HCT116 (cell line): ENCODE data around the gene TMEM106C. TPM values are rescaled to one million over a fixed set of nuclear protein-coding genes. Genes with fewer than 3 reads are reported as not detected.

Experiments
- ATAC-seq: fragments of 200-7000 bp; cut with Tn5 transposase; 2 replicates; pipeline ENCODE4 v1.9.1; 2020; ENCODE audit warnings: mild to moderate bottlenecking, moderate library complexity
- BruUV-seq: library from RNA; stranded (reverse); fragments of 400-500 nt; replicated peaks from 2 replicates; lab custom pipeline; 2021; lab: Mats Ljungman, UMichigan
- CTCF ChIA-PET: fragments of 300-600 bp; sonication (Branson Sonifier 250); formaldehyde crosslinking; loops from one replicate; lab custom pipeline; 2021; ENCODE audit warnings: antibody characterized with exemption; lab: Charles Lee
- POLR2A ChIA-PET: fragments of 300-600, 350-600 bp; sonication (Branson Sonifier 250); formaldehyde crosslinking; loops from one replicate; lab custom pipeline; 2021; ENCODE audit warnings: antibody characterized with exemption; lab: Charles Lee
- RAD21 ChIA-PET, 2 experiments: fragments of 300-600 bp; sonication (Branson Sonifier 250); formaldehyde crosslinking; loops; one replicate each; lab custom pipeline; 2023; ENCODE audit warnings: low total read pairs in 2 of 2; ENCODE audit not compliant: uncharacterized antibody in 2 of 2, unreplicated experiment in 2 of 2, low non-redundant PET in 1 of 2; lab: Charles Lee
- DNase-seq: peaks from one replicate; pipeline ENCODE4 v3.0.0-alpha.2; 2010; ENCODE audit warnings: low read depth, low spot score
- H2AFZ ChIP-seq: fragments of 200-600 bp; shearing (Covaris generic), sonication (generic); 2 replicates; pipeline ENCODE4 v1.6.1; 2017; ENCODE audit warnings: low read depth, mixed run types, mixed read lengths, antibody characterized with exemption, low read length; ENCODE audit not compliant: poor library complexity, severe bottlenecking
- H3K27ac ChIP-seq: 2 replicates; pipeline ENCODE4 v1.5.1; 2012; ENCODE audit warnings: low read depth, low read length
- H3K27me3 ChIP-seq: fragments of 200-600 bp; sonication (generic); 2 replicates; pipeline ENCODE4 v1.6.1; 2016; ENCODE audit warnings: mixed run types, low read length, mixed read lengths; ENCODE audit not compliant: insufficient read depth
- H3K36me3 ChIP-seq, 2 experiments: fragments of 200-500 bp in 1 of 2; fragments of 200-600 bp in 1 of 2; sonication (Bioruptor generic) in 1 of 2; sonication (generic) in 1 of 2; 2 replicates each; pipeline versions ENCODE4 v1.5.1 to v1.6.1; 2014 to 2016; ENCODE audit warnings: low read length in 2 of 2, inconsistent platforms in 1 of 2, mixed read lengths in 1 of 2, mixed run types in 1 of 2; ENCODE audit not compliant: insufficient read depth in 2 of 2, control insufficient read depth in 1 of 2
- H3K4me1 ChIP-seq, 2 experiments: fragments of 200-600 bp in 1 of 2; sonication (generic) in 1 of 2; 2 replicates each; pipeline versions ENCODE4 v1.5.1 to v1.6.1; 2012 to 2017; ENCODE audit warnings: low read length in 2 of 2, inconsistent platforms in 1 of 2, mild to moderate bottlenecking in 1 of 2, mixed read lengths in 1 of 2, mixed run types in 1 of 2, moderate library complexity in 1 of 2; ENCODE audit not compliant: insufficient read depth in 2 of 2, control insufficient read depth in 1 of 2
- H3K4me2 ChIP-seq: fragments of 200-600 bp; sonication (generic); 2 replicates; pipeline ENCODE4 v1.6.1; 2017; ENCODE audit warnings: mixed run types, low read length, mixed read lengths
- H3K4me3 ChIP-seq, 2 experiments: fragments of 200-600 bp in 1 of 2; sonication (generic) in 1 of 2; replicated peaks in 1 of 2; 2 replicates each; pipeline ENCODE4 v1.5.1; 2011 to 2016; ENCODE audit warnings: low read length in 2 of 2, control low read depth in 1 of 2, low read depth in 1 of 2, mild to moderate bottlenecking in 1 of 2, mixed read lengths in 1 of 2, mixed run types in 1 of 2
- H3K79me2 ChIP-seq: fragments of 200-600 bp; sonication (generic); 2 replicates; pipeline ENCODE4 v1.6.1; 2017; ENCODE audit warnings: mild to moderate bottlenecking, mixed run types, low read length, moderate library complexity, mixed read lengths; ENCODE audit not compliant: insufficient read depth
- H3K9ac ChIP-seq: fragments of 200-600 bp; sonication (generic); 2 replicates; pipeline ENCODE4 v1.6.1; 2016; ENCODE audit warnings: low read length, mixed read lengths
- H3K9me2 ChIP-seq: fragments of 200-600 bp; sonication (generic), shearing (Covaris generic); 2 replicates; pipeline ENCODE4 v1.6.1; 2017; ENCODE audit warnings: mixed run types, mild to moderate bottlenecking, moderate library complexity; ENCODE audit not compliant: insufficient read depth
- H3K9me3 ChIP-seq, 2 experiments: fragments of 200-500 bp in 1 of 2; fragments of 200-600 bp in 1 of 2; sonication (Bioruptor generic) in 1 of 2; sonication (generic) in 1 of 2; 2 replicates each; pipeline ENCODE4 v1.6.1; 2014 to 2017; ENCODE audit warnings: low read length in 2 of 2, mixed read lengths in 2 of 2, inconsistent platforms in 1 of 2, low read depth in 1 of 2, mild to moderate bottlenecking in 1 of 2, mixed run types in 1 of 2, moderate library complexity in 1 of 2; ENCODE audit not compliant: control insufficient read depth in 1 of 2, insufficient read depth in 1 of 2
- H4K20me1 ChIP-seq: fragments of 200-600 bp; sonication (generic), shearing (Covaris generic); 2 replicates; pipeline ENCODE4 v1.6.1; 2017; ENCODE audit warnings: mixed run types, mild to moderate bottlenecking, moderate library complexity; ENCODE audit not compliant: insufficient read depth
- CEBPB ChIP-seq: IDR thresholded peaks from 2 replicates; pipeline ENCODE4 v1.6.1; 2012; ENCODE audit warnings: low read depth
- ELF1 ChIP-seq: IDR thresholded peaks from 2 replicates; pipeline ENCODE4 v1.6.1; 2012; ENCODE audit warnings: low read depth, borderline replicate concordance
- EZH2 ChIP-seq: fragments of 200-600 bp; sonication (generic); IDR thresholded peaks from 2 replicates; pipeline ENCODE4 v1.6.1; 2017; ENCODE audit warnings: antibody characterized with exemption, mixed run types
- EZH2phosphoT487 ChIP-seq: fragments of 200-600 bp; IDR thresholded peaks from 2 replicates; pipeline ENCODE4 v1.6.1; 2018; ENCODE audit warnings: antibody characterized with exemption, borderline replicate concordance
- FOSL1 ChIP-seq: IDR thresholded peaks from 2 replicates; pipeline ENCODE4 v1.6.1; 2012; ENCODE audit warnings: low read depth
- JUND ChIP-seq: IDR thresholded peaks from 2 replicates; pipeline ENCODE4 v1.6.1; 2012
- POLR2AphosphoS5 ChIP-seq: IDR thresholded peaks from 2 replicates; pipeline ENCODE4 v1.6.1; 2011; ENCODE audit warnings: mild to moderate bottlenecking, low read depth, low read length, moderate library complexity
- RAD21 ChIP-seq: IDR thresholded peaks from 2 replicates; pipeline ENCODE4 v1.6.1; 2012; ENCODE audit warnings: low read depth, mild to moderate bottlenecking
- SRF ChIP-seq: IDR thresholded peaks from 2 replicates; pipeline ENCODE4 v1.6.1; 2012; ENCODE audit warnings: low read depth
- TCF7L2 ChIP-seq: IDR thresholded peaks from 2 replicates; pipeline ENCODE4 v1.7.0; 2011; ENCODE audit warnings: borderline replicate concordance, inconsistent platforms; ENCODE audit not compliant: insufficient read depth, insufficient read length; ENCODE audit errors: extremely low read depth
- YY1 ChIP-seq: IDR thresholded peaks from 2 replicates; pipeline ENCODE4 v1.6.1; 2011; ENCODE audit warnings: low read length, low read depth, moderate library complexity, mild to moderate bottlenecking; ENCODE audit not compliant: insufficient replicate concordance; ENCODE audit errors: extremely low read depth
- ZFX ChIP-seq: fragments of 450-650 bp; IDR thresholded peaks from 2 replicates; pipeline ENCODE4 v1.6.1; 2017
- ZNF274 ChIP-seq: fragments of 200-500 bp; sonication (Bioruptor generic); IDR thresholded peaks from 2 replicates; pipeline ENCODE4 v1.6.1; 2014; ENCODE audit warnings: mild to moderate bottlenecking, low read depth, low read length, inconsistent platforms
- intact Hi-C: fragments of 100-400 bp; cut with micrococcal nuclease; formaldehyde crosslinking; loops from 2 replicates; pipeline ENCODE4 v1.10.0; 2022
- total RNA-seq: library from RNA; stranded (reverse); gene quantifications from one replicate; pipeline ENCODE4 v1.2.1, GENCODE V29; 2021; ENCODE audit not compliant: unreplicated experiment
- TF ChIP-seq, protein P1 (sequence below), 3 experiments: fragments of 200-600 bp in 1 of 3; sonication (generic) in 1 of 3; IDR thresholded peaks in 2 of 3; conservative IDR thresholded peaks in 1 of 3; 2 replicates each; pipeline ENCODE4 v1.5.1; 2012 to 2017; ENCODE audit warnings: low read depth in 2 of 3, low read length in 2 of 3, antibody characterized with exemption in 1 of 3, borderline replicate concordance in 1 of 3, control low read depth in 1 of 3, mild to moderate bottlenecking in 1 of 3, mixed read lengths in 1 of 3, mixed run types in 1 of 3, moderate library complexity in 1 of 3; ENCODE audit not compliant: insufficient read depth in 1 of 3
- TF ChIP-seq, protein P2 (sequence below): IDR thresholded peaks from 2 replicates; pipeline ENCODE4 v1.6.1; 2012
- TF ChIP-seq, protein P3 (sequence below): IDR thresholded peaks from 2 replicates; pipeline ENCODE4 v1.6.1; 2012
- TF ChIP-seq, protein P4 (sequence below): IDR thresholded peaks from 2 replicates; pipeline ENCODE4 v1.6.1; 2011; ENCODE audit warnings: mild to moderate bottlenecking, low read length, moderate library complexity; ENCODE audit not compliant: insufficient replicate concordance; ENCODE audit errors: extremely low read depth

The TMEM106C gene
- total RNA-seq, 1 experiment from 2014 or later: 94.7 TPM

DNA sequence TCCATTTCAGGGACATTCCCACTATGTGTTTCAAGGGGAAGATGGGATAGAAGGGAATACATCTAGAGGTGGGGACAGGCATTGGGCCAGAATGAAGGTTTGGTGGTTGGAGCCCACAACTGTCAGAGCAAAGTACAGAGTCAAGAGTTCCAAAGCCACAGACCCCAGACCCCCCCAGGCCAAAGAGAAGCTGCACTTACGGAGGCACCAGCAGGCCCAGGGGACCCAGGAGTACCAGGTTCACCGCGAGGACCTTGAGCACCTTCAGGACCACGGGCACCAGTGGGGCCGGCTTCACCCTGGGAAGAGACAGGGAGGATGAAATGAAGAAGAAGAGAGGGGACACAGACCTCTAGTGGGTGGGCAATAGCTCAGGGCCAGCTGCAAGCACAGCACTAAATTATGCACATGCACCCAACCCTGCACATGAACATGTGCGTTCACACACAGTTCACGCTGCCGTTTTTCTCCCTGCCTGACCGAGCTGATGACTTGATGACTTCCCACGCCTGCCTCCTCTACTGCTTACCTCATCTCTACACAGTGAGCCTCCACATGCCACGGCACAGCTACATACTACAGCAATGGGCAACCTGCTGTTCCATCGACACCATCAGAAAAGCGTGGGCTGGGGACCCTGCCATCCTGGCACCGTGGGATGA, 24.1 kb downstream of the TMEM106C start:
- DNase-seq (no peak), ATAC-seq (no peak)
- RAD21 ChIA-PET: no interaction called here
- Histone ChIP-seq H4K20me1 (no peaks in the 10 kb centered on the region), H2AFZ (no peak overlapping the region), H3K27me3 (no peaks in the 10 kb centered on the region), H3K9ac (no peak overlapping the region), H3K9me2 (no peaks in the 10 kb centered on the region), H3K4me1 (peaks cover 0 to 6% of the 10 kb centered on the region in 2 experiments; a peak in 1 of 4 replicates), H3K36me3 (no peaks in the 10 kb centered on the region), H3K79me2 (no peaks in the 10 kb centered on the region), H3K4me3 (no peak overlapping the region), H3K9me3 (no peaks in the 10 kb centered on the region), H3K27ac (no peak overlapping the region), H3K4me2 (no peak overlapping the region)
- intact Hi-C loops: no loop called here
- CTCF ChIA-PET: no interaction called here
- POLR2A ChIA-PET: no interaction called here
- BruUV-seq: no TSS peak
- TF ChIP-seq, protein P1, sequence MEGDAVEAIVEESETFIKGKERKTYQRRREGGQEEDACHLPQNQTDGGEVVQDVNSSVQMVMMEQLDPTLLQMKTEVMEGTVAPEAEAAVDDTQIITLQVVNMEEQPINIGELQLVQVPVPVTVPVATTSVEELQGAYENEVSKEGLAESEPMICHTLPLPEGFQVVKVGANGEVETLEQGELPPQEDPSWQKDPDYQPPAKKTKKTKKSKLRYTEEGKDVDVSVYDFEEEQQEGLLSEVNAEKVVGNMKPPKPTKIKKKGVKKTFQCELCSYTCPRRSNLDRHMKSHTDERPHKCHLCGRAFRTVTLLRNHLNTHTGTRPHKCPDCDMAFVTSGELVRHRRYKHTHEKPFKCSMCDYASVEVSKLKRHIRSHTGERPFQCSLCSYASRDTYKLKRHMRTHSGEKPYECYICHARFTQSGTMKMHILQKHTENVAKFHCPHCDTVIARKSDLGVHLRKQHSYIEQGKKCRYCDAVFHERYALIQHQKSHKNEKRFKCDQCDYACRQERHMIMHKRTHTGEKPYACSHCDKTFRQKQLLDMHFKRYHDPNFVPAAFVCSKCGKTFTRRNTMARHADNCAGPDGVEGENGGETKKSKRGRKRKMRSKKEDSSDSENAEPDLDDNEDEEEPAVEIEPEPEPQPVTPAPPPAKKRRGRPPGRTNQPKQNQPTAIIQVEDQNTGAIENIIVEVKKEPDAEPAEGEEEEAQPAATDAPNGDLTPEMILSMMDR (IDR thresholded peaks at IDR 0.05 in 2 of 3, conservative IDR thresholded peaks at IDR 0.05 in 1 of 3; ENCODE audit: borderline replicate concordance in 1 of 3, insufficient read depth in 1 of 3, low read depth in 2 of 3, low read length in 2 of 3): no peak
- TF ChIP-seq, protein P2, sequence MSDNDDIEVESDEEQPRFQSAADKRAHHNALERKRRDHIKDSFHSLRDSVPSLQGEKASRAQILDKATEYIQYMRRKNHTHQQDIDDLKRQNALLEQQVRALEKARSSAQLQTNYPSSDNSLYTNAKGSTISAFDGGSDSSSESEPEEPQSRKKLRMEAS: no peak
- TF ChIP-seq CEBPB: no peak
- no peak for TF ChIP-seq EZH2
- no peak for TF ChIP-seq EZH2phosphoT487
- no peak for TF ChIP-seq TCF7L2
- TF ChIP-seq POLR2AphosphoS5: no peak
- TF ChIP-seq YY1: no peak
- no peak for TF ChIP-seq ZFX
- TF ChIP-seq JUND: no peak
- TF ChIP-seq, protein P3, sequence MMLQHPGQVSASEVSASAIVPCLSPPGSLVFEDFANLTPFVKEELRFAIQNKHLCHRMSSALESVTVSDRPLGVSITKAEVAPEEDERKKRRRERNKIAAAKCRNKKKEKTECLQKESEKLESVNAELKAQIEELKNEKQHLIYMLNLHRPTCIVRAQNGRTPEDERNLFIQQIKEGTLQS: no peak
- TF ChIP-seq, protein P4, sequence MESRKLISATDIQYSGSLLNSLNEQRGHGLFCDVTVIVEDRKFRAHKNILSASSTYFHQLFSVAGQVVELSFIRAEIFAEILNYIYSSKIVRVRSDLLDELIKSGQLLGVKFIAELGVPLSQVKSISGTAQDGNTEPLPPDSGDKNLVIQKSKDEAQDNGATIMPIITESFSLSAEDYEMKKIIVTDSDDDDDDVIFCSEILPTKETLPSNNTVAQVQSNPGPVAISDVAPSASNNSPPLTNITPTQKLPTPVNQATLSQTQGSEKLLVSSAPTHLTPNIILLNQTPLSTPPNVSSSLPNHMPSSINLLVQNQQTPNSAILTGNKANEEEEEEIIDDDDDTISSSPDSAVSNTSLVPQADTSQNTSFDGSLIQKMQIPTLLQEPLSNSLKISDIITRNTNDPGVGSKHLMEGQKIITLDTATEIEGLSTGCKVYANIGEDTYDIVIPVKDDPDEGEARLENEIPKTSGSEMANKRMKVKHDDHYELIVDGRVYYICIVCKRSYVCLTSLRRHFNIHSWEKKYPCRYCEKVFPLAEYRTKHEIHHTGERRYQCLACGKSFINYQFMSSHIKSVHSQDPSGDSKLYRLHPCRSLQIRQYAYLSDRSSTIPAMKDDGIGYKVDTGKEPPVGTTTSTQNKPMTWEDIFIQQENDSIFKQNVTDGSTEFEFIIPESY: no peak
- TF ChIP-seq ELF1: no peak
- no peak for TF ChIP-seq ZNF274
- no peak for TF ChIP-seq RAD21
- no peak for TF ChIP-seq SRF
- TF ChIP-seq FOSL1: no peak
